WTC11 (cell line): ENCODE data around the gene STK38L. TPM values are rescaled to one million over a fixed set of nuclear protein-coding genes. Genes with fewer than 3 reads are reported as not detected.

Experiments used
- ATAC-seq: fragments of 200-7000 bp; cut with Tn5 transposase; 2 replicates; pipeline ENCODE4 v1.10.0; 2021; ENCODE audit warnings: mild to moderate bottlenecking, moderate library complexity
- CTCF ChIA-PET: fragments of 300-600 bp; sonication (Branson Sonifier 250); formaldehyde crosslinking; loops from one replicate; lab custom pipeline; 2021; ENCODE audit warnings: antibody characterized with exemption; lab: Charles Lee
- POLR2A ChIA-PET: fragments of 350-600 bp; sonication (Branson Sonifier 250); formaldehyde crosslinking; loops from one replicate; lab custom pipeline; 2021; ENCODE audit warnings: antibody characterized with exemption; lab: Charles Lee
- DNase-seq: peaks from one replicate; pipeline ENCODE4 v3.0.0; 2021; ENCODE audit warnings: low spot score
- H3K27ac Mint-ChIP-seq: 2 replicates; pipeline ENCODE4 v1.8.0; 2021; ENCODE audit warnings: mixed read lengths
- H3K27me3 Mint-ChIP-seq: 2 replicates; pipeline ENCODE4 v1.8.0; 2021; ENCODE audit warnings: low read depth, mild to moderate bottlenecking, moderate library complexity, mixed read lengths
- H3K36me3 Mint-ChIP-seq: 2 replicates; pipeline ENCODE4 v1.8.0; 2021; ENCODE audit warnings: mixed read lengths
- H3K4me1 Mint-ChIP-seq: 2 replicates; pipeline ENCODE4 v1.8.0; 2022; ENCODE audit warnings: mixed read lengths
- H3K4me3 Mint-ChIP-seq: 2 replicates; pipeline ENCODE4 v1.8.0; 2021; ENCODE audit warnings: mild to moderate bottlenecking, moderate library complexity, mixed read lengths
- H3K9me3 Mint-ChIP-seq: 2 replicates; pipeline ENCODE4 v1.8.0; 2021; ENCODE audit warnings: mixed read lengths
- ARID4B ChIP-seq: sonication (generic); formaldehyde crosslinking; IDR thresholded peaks from 2 replicates; pipeline ENCODE4 v1.8.0; 2023; ENCODE audit warnings: missing genetic modification reagents, mild to moderate bottlenecking, borderline replicate concordance
- CBFB ChIP-seq: sonication (generic); formaldehyde crosslinking; IDR thresholded peaks from 2 replicates; pipeline ENCODE4 v1.8.1; 2022; ENCODE audit warnings: mild to moderate bottlenecking, low read depth, missing genetic modification reagents
- CREB1 ChIP-seq: sonication (generic); formaldehyde crosslinking; IDR thresholded peaks from 2 replicates; pipeline ENCODE4 v1.8.0; 2023; ENCODE audit warnings: mild to moderate bottlenecking, missing genetic modification reagents
- GABPB1 ChIP-seq: sonication (generic); formaldehyde crosslinking; IDR thresholded peaks from 2 replicates; pipeline ENCODE4 v1.8.1; 2023; ENCODE audit warnings: mild to moderate bottlenecking, missing genetic modification reagents
- HMGA2 ChIP-seq: fragments of 250-450 bp; sonication (Bioruptor Pico); IDR thresholded peaks from 2 replicates; pipeline ENCODE4 v1.4.0; 2021; ENCODE audit warnings: mild to moderate bottlenecking, moderate library complexity
- JAZF1 ChIP-seq: fragments of 250-450 bp; sonication (Bioruptor Pico); IDR thresholded peaks from 2 replicates; pipeline ENCODE4 v1.9.0; 2021; ENCODE audit warnings: moderate library complexity, mild to moderate bottlenecking, inconsistent platforms
- RORB ChIP-seq: fragments of 250-450 bp; sonication (Bioruptor Pico); IDR thresholded peaks from 2 replicates; pipeline ENCODE4 v1.9.0; 2021; ENCODE audit warnings: mild to moderate bottlenecking
- SOX15 ChIP-seq: fragments of 250-450 bp; sonication (Bioruptor Pico); IDR thresholded peaks from 2 replicates; pipeline ENCODE4 v1.9.0; 2021; ENCODE audit warnings: mild to moderate bottlenecking
- TEAD4 ChIP-seq: sonication (generic); formaldehyde crosslinking; IDR thresholded peaks from 2 replicates; pipeline ENCODE4 v1.8.0; 2022; ENCODE audit warnings: mild to moderate bottlenecking, missing genetic modification reagents
- total RNA-seq: library from RNA; stranded (reverse); gene quantifications from 3 replicates; pipeline ENCODE4 v1.2.3, GENCODE V29; 2021
- TF ChIP-seq, protein P1 (sequence below): sonication (generic); formaldehyde crosslinking; conservative IDR thresholded peaks from 2 replicates; pipeline ENCODE4 v1.8.1; 2023; ENCODE audit warnings: mild to moderate bottlenecking, low read depth, missing genetic modification reagents, moderate library complexity
- TF ChIP-seq, protein P2 (sequence below): fragments of 250-450 bp; sonication (Bioruptor Pico); IDR thresholded peaks from 2 replicates; pipeline ENCODE4 v1.9.0; 2021; ENCODE audit warnings: mild to moderate bottlenecking, borderline replicate concordance
- TF ChIP-seq, protein P3 (sequence below): sonication (generic); formaldehyde crosslinking; IDR thresholded peaks from 2 replicates; pipeline ENCODE4 v1.8.1; 2023; ENCODE audit warnings: mild to moderate bottlenecking, missing genetic modification reagents, borderline replicate concordance
- TF ChIP-seq, protein P4 (sequence below): sonication (generic); formaldehyde crosslinking; IDR thresholded peaks from 2 replicates; pipeline ENCODE4 v1.8.1; 2022; ENCODE audit warnings: missing genetic modification reagents, borderline replicate concordance

Gene STK38L
- total RNA-seq, 1 experiment from 2014 or later: 47.2 TPM

DNA sequence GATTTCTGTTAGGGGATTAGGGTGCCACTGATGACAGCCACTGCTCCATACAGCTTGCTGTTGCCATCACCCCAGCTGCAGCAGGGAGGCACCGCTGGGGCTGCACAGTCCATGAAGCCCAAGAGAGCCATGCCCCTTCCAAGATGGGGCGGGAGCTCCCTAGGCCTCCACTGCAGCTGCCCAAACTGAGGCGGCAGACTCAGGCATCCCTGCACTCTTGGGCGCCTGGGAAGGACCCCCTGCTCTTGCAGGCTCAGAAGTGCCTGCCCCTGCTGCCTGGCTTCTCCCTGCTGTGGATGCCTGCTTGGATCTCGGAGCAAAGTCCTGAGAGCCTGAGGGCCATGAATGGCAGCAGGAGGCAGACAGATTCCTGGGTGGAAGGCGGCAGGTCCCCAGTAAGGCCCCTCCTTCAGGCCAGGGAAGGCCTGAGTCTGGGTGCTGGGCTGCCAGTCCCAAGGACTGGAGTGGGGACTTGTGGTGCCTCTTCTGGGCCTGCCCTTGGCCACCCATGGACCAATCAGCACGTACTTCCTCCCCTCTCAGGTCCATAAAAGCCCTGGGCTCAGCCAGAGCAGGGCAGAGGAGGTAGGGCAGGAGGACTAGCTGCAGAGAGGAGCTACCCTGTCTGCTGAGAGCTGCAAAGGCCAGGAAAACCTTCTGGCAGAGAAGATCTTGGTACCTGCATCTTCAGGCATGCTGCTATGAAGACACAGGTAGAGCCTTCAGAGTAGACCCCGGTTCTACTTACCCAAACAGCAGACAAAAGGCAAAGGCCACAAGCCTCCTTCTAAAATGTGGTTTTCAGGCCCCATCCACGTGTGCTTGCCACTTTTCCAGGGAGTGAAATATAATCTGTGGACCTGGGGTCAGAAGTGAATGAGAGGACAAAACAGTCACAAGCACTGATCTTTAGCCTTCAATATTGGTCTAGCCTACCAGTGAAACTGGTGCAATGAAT is 30.0 kb upstream of the STK38L start (continued):
- no peak for TF ChIP-seq ARID4B (CRISPR knock-in tag)
- TF ChIP-seq, protein P1, sequence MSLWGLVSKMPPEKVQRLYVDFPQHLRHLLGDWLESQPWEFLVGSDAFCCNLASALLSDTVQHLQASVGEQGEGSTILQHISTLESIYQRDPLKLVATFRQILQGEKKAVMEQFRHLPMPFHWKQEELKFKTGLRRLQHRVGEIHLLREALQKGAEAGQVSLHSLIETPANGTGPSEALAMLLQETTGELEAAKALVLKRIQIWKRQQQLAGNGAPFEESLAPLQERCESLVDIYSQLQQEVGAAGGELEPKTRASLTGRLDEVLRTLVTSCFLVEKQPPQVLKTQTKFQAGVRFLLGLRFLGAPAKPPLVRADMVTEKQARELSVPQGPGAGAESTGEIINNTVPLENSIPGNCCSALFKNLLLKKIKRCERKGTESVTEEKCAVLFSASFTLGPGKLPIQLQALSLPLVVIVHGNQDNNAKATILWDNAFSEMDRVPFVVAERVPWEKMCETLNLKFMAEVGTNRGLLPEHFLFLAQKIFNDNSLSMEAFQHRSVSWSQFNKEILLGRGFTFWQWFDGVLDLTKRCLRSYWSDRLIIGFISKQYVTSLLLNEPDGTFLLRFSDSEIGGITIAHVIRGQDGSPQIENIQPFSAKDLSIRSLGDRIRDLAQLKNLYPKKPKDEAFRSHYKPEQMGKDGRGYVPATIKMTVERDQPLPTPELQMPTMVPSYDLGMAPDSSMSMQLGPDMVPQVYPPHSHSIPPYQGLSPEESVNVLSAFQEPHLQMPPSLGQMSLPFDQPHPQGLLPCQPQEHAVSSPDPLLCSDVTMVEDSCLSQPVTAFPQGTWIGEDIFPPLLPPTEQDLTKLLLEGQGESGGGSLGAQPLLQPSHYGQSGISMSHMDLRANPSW (CRISPR knock-in tag): no peak

DNA sequence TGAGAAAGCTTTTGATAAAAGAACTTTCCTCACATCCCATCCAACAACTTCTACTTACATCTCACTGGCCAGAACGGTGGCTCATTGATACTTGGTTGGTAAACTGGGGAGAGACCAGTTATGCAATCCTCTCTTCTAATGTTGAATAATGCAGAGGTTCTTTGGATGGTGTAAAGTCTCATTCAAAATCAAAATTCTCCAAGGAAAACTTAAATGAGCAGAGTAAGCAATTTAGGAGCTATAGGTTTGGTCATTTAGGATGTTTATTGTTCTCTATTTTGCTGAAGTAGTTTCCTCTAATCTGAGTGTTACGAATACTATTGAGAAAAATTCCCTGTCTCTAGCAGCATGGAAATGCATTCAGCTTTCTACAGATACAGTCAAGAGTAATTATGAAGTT is 26.5 kb upstream of the STK38L start:
- no peak overlapping the region for H3K27ac Mint-ChIP-seq
- DNase-seq (no peak), ATAC-seq (no peak)
- H3K9me3 Mint-ChIP-seq: no peaks in the 10 kb centered on the region
- no peak overlapping the region for H3K4me3 Mint-ChIP-seq
- POLR2A ChIA-PET: no interaction called here
- CTCF ChIA-PET: no interaction called here
- TF ChIP-seq, protein P2, sequence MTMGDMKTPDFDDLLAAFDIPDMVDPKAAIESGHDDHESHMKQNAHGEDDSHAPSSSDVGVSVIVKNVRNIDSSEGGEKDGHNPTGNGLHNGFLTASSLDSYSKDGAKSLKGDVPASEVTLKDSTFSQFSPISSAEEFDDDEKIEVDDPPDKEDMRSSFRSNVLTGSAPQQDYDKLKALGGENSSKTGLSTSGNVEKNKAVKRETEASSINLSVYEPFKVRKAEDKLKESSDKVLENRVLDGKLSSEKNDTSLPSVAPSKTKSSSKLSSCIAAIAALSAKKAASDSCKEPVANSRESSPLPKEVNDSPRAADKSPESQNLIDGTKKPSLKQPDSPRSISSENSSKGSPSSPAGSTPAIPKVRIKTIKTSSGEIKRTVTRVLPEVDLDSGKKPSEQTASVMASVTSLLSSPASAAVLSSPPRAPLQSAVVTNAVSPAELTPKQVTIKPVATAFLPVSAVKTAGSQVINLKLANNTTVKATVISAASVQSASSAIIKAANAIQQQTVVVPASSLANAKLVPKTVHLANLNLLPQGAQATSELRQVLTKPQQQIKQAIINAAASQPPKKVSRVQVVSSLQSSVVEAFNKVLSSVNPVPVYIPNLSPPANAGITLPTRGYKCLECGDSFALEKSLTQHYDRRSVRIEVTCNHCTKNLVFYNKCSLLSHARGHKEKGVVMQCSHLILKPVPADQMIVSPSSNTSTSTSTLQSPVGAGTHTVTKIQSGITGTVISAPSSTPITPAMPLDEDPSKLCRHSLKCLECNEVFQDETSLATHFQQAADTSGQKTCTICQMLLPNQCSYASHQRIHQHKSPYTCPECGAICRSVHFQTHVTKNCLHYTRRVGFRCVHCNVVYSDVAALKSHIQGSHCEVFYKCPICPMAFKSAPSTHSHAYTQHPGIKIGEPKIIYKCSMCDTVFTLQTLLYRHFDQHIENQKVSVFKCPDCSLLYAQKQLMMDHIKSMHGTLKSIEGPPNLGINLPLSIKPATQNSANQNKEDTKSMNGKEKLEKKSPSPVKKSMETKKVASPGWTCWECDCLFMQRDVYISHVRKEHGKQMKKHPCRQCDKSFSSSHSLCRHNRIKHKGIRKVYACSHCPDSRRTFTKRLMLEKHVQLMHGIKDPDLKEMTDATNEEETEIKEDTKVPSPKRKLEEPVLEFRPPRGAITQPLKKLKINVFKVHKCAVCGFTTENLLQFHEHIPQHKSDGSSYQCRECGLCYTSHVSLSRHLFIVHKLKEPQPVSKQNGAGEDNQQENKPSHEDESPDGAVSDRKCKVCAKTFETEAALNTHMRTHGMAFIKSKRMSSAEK (CRISPR knock-in tag): no peak
- TF ChIP-seq JAZF1 (CRISPR knock-in tag): no peak
- TF ChIP-seq HMGA2 (CRISPR knock-in tag): no peak
- TF ChIP-seq GABPB1: no peak
- no peaks in the 10 kb centered on the region for H3K36me3 Mint-ChIP-seq
- no peaks in the 10 kb centered on the region for H3K4me1 Mint-ChIP-seq
- H3K27me3 Mint-ChIP-seq: no peaks in the 10 kb centered on the region

GRCh38 chr12:27219693-27220054 is 24.4 kb upstream of the STK38L start:
- DNase-seq (no peak), ATAC-seq (no peak)
- H3K36me3 Mint-ChIP-seq: no peaks in the 10 kb centered on the region
- H3K27ac Mint-ChIP-seq: no peak overlapping the region
- POLR2A ChIA-PET: no interaction called here
- no peaks in the 10 kb centered on the region for H3K9me3 Mint-ChIP-seq
- CTCF ChIA-PET: no interaction called here
- no peaks in the 10 kb centered on the region for H3K4me1 Mint-ChIP-seq
- no peaks in the 10 kb centered on the region; the same call in 1 of the 2 replicates for H3K27me3 Mint-ChIP-seq
- no peak overlapping the region for H3K4me3 Mint-ChIP-seq
- no peak for TF ChIP-seq CREB1
- TF ChIP-seq SOX15 (CRISPR knock-in tag): no peak
- no peak for TF ChIP-seq RORB
- no peak for TF ChIP-seq CBFB (CRISPR knock-in tag)
- no peak for TF ChIP-seq TEAD4 (CRISPR knock-in tag)
- TF ChIP-seq, protein P3, sequence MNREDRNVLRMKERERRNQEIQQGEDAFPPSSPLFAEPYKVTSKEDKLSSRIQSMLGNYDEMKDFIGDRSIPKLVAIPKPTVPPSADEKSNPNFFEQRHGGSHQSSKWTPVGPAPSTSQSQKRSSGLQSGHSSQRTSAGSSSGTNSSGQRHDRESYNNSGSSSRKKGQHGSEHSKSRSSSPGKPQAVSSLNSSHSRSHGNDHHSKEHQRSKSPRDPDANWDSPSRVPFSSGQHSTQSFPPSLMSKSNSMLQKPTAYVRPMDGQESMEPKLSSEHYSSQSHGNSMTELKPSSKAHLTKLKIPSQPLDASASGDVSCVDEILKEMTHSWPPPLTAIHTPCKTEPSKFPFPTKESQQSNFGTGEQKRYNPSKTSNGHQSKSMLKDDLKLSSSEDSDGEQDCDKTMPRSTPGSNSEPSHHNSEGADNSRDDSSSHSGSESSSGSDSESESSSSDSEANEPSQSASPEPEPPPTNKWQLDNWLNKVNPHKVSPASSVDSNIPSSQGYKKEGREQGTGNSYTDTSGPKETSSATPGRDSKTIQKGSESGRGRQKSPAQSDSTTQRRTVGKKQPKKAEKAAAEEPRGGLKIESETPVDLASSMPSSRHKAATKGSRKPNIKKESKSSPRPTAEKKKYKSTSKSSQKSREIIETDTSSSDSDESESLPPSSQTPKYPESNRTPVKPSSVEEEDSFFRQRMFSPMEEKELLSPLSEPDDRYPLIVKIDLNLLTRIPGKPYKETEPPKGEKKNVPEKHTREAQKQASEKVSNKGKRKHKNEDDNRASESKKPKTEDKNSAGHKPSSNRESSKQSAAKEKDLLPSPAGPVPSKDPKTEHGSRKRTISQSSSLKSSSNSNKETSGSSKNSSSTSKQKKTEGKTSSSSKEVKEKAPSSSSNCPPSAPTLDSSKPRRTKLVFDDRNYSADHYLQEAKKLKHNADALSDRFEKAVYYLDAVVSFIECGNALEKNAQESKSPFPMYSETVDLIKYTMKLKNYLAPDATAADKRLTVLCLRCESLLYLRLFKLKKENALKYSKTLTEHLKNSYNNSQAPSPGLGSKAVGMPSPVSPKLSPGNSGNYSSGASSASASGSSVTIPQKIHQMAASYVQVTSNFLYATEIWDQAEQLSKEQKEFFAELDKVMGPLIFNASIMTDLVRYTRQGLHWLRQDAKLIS (CRISPR knock-in tag): no peak
- TF ChIP-seq, protein P4, sequence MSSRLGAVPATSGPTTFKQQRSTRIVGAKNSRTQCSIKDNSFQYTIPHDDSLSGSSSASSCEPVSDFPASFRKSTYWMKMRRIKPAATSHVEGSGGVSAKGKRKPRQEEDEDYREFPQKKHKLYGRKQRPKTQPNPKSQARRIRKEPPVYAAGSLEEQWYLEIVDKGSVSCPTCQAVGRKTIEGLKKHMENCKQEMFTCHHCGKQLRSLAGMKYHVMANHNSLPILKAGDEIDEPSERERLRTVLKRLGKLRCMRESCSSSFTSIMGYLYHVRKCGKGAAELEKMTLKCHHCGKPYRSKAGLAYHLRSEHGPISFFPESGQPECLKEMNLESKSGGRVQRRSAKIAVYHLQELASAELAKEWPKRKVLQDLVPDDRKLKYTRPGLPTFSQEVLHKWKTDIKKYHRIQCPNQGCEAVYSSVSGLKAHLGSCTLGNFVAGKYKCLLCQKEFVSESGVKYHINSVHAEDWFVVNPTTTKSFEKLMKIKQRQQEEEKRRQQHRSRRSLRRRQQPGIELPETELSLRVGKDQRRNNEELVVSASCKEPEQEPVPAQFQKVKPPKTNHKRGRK (CRISPR knock-in tag): no peak
